GM18907 (cell line): ENCODE data around the gene MLXIPL.
"Not testable (repeated sequence)": the region's sequence is repeated elsewhere in the genome, so short reads cannot be mapped to it uniquely, and the experiment has no call there.

Experiments
- ATAC-seq: cut with Tn5 transposase; IDR thresholded peaks from one replicate; pipeline ENCODE4 v1.9.1; 2021; ENCODE audit warnings: mild to moderate bottlenecking, moderate library complexity; ENCODE audit not compliant: unreplicated experiment

MLXIPL gene

GRCh38 chr7:73555411-73555982, 68.8 kb downstream of the MLXIPL start:
- ATAC-seq = no peak

- ATAC-seq = not testable (repeated sequence)
Observed at GRCh38 chr7:73550093-73550492, 74.2 kb downstream of the MLXIPL start.

GRCh38 chr7:73549176-73549575, 75.1 kb downstream of the MLXIPL start:
- ATAC-seq = no peak

GRCh38 chr7:73547841-73548240, 76.5 kb downstream of the MLXIPL start:
- no peak for ATAC-seq

- ATAC-seq = no peak
Observed at GRCh38 chr7:73544678-73545077, 79.6 kb downstream of the MLXIPL start.
